ENCODE results near the gene TBATA.

The TBATA gene

GRCh38 chr10:70784471-70784870, 706 bp downstream of the TBATA start:
- H3K36me3 ChIP-seq (ENCODE audit: control insufficient read depth, insufficient read depth, low read length), result no peaks in the 10 kb centered on the region
- DNase-seq (ENCODE audit: extremely low read depth, insufficient read length), result no peak
- no peak overlapping the region for H3K4me3 ChIP-seq (replicated peaks; ENCODE audit: low read depth, low read length)
- H3K27me3 ChIP-seq (replicated peaks; ENCODE audit: control insufficient read depth, insufficient read depth, low read length), result peaks cover 2% of the 10 kb centered on the region
- no peak for TF ChIP-seq CTCF (IDR thresholded peaks at IDR 0.05; ENCODE audit: insufficient read depth, low read length, poor library complexity, severe bottlenecking)

GRCh38 chr10:70784016-70784415, 1.2 kb downstream of the TBATA start:
- Histone ChIP-seq H3K27me3 (replicated peaks; ENCODE audit: control insufficient read depth, insufficient read depth, low read length) (peaks cover 2% of the 10 kb centered on the region), H3K4me3 (replicated peaks; ENCODE audit: low read depth, low read length) (no peak overlapping the region)
- TF ChIP-seq CTCF (IDR thresholded peaks at IDR 0.05; ENCODE audit: insufficient read depth, low read length, poor library complexity, severe bottlenecking), result no peak

GRCh38 chr10:70782746-70783680, 2.2 kb downstream of the TBATA start:
- DNase-seq (ENCODE audit: extremely low read depth, insufficient read length), result no peak
- Histone ChIP-seq H3K36me3 (ENCODE audit: control insufficient read depth, insufficient read depth, low read length) (no peaks in the 10 kb centered on the region), H3K27me3 (replicated peaks; ENCODE audit: control insufficient read depth, insufficient read depth, low read length) (peaks cover 2% of the 10 kb centered on the region), H3K4me3 (replicated peaks; ENCODE audit: low read depth, low read length) (no peak overlapping the region)
- no peak for TF ChIP-seq CTCF (IDR thresholded peaks at IDR 0.05; ENCODE audit: insufficient read depth, low read length, poor library complexity, severe bottlenecking)

More at GRCh38 chr10:70784016-70784415, 1.2 kb downstream of the TBATA start:
- no peak for DNase-seq (ENCODE audit: extremely low read depth, insufficient read length)
- H3K36me3 ChIP-seq (ENCODE audit: control insufficient read depth, insufficient read depth, low read length), result no peaks in the 10 kb centered on the region

GRCh38 chr10:70782086-70782745, 3.0 kb downstream of the TBATA start:
- peaks cover 2% of the 10 kb centered on the region for H3K27me3 ChIP-seq (replicated peaks; ENCODE audit: control insufficient read depth, insufficient read depth, low read length)
- DNase-seq (ENCODE audit: extremely low read depth, insufficient read length), result no peak

GRCh38 chr10:70781461-70782051, 3.6 kb downstream of the TBATA start:
- Histone ChIP-seq H3K27me3 (replicated peaks; ENCODE audit: control insufficient read depth, insufficient read depth, low read length) (peaks cover 2% of the 10 kb centered on the region), H3K4me3 (replicated peaks; ENCODE audit: low read depth, low read length) (no peak overlapping the region), H3K36me3 (ENCODE audit: control insufficient read depth, insufficient read depth, low read length) (no peaks in the 10 kb centered on the region)
- no peak for TF ChIP-seq CTCF (IDR thresholded peaks at IDR 0.05; ENCODE audit: insufficient read depth, low read length, poor library complexity, severe bottlenecking)
- no peak for DNase-seq (ENCODE audit: extremely low read depth, insufficient read length)

More at GRCh38 chr10:70782086-70782745, 3.0 kb downstream of the TBATA start:
- H3K36me3 ChIP-seq (ENCODE audit: control insufficient read depth, insufficient read depth, low read length), result no peaks in the 10 kb centered on the region
- no peak for TF ChIP-seq CTCF (IDR thresholded peaks at IDR 0.05; ENCODE audit: insufficient read depth, low read length, poor library complexity, severe bottlenecking)
- no peak overlapping the region for H3K4me3 ChIP-seq (replicated peaks; ENCODE audit: low read depth, low read length)

Measured in GM06990 (cell line).